ENCODE results near the gene TNFAIP3. TPM values are rescaled to one million over a fixed set of nuclear protein-coding genes. Genes with fewer than 3 reads are reported as not detected.
"Not testable (repeated sequence)": the region's sequence is repeated elsewhere in the genome, so short reads cannot be mapped to it uniquely, and the experiment has no call there.

TNFAIP3 gene
- total and polyA plus RNA-seq, 7 donors: 11.4 to 49.9 (median 18.7) TPM

DNA sequence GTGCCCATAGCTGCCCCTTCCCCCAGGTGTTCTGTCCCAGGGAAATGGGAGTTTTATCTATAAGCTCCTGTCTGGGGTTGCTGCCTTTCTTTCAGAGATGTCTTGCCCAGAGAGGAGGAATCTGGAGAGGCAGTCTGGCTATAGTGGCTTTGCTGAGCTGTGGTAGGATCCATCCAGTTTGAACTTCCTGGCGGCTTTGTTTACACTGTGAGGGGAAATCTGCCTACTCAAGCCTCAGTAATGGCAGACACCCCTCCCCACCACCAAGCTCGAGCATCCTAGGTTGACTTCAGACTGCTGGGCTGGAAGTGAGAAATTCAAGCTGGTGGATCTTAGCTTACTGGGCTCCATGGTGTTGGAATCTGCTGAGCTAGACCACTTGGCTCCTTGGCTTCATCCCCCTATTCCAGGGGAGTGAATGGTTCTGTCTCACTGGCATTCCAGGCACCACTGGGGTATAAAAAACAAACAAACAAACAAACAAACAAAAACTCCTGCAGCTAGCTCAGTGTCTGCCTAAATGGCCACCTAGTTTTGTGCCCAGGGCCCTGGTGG is 24.0 kb downstream of the TNFAIP3 start:
- DNase-seq: no peak
- intact Hi-C loops (cut with DNase I): no loop called here
- TF ChIP-seq EP300 (IDR thresholded peaks at IDR 0.05): no peak
- TF ChIP-seq, protein P1, sequence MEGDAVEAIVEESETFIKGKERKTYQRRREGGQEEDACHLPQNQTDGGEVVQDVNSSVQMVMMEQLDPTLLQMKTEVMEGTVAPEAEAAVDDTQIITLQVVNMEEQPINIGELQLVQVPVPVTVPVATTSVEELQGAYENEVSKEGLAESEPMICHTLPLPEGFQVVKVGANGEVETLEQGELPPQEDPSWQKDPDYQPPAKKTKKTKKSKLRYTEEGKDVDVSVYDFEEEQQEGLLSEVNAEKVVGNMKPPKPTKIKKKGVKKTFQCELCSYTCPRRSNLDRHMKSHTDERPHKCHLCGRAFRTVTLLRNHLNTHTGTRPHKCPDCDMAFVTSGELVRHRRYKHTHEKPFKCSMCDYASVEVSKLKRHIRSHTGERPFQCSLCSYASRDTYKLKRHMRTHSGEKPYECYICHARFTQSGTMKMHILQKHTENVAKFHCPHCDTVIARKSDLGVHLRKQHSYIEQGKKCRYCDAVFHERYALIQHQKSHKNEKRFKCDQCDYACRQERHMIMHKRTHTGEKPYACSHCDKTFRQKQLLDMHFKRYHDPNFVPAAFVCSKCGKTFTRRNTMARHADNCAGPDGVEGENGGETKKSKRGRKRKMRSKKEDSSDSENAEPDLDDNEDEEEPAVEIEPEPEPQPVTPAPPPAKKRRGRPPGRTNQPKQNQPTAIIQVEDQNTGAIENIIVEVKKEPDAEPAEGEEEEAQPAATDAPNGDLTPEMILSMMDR (IDR thresholded peaks at IDR 0.05): no peak
- TF ChIP-seq POLR2A (IDR thresholded peaks at IDR 0.05): no peak
- TF ChIP-seq POLR2AphosphoS5 (IDR thresholded peaks at IDR 0.05): no peak
- H3K36me3 ChIP-seq: no peaks in the 10 kb centered on the region
- no peaks in the 10 kb centered on the region for H3K27me3 ChIP-seq
- H3K4me3 ChIP-seq: no peak overlapping the region
- peaks cover 0 to 2% (median 0%) of the 10 kb centered on the region in 4 donors for H3K9me3 ChIP-seq
- WGBS, 2 donors: 58 to 81% methylated on average over 2 of the region's 2 CpGs
- peaks cover 0 to 5% (median 0%) of the 10 kb centered on the region in 4 donors for H3K4me1 ChIP-seq
- no peak overlapping the region for H3K27ac ChIP-seq

- H3K9me3 ChIP-seq: no peaks in the 10 kb centered on the region
- H3K4me1 ChIP-seq: peaks cover 0 to 5% (median 0%) of the 10 kb centered on the region in 4 donors
- no peak for TF ChIP-seq POLR2A (IDR thresholded peaks at IDR 0.05)
- H3K36me3 ChIP-seq: no peaks in the 10 kb centered on the region
- no peak overlapping the region for H3K27ac ChIP-seq
- WGBS, 2 donors: 91 to 94% methylated on average over 3 of the region's 3 CpGs
- no peak for DNase-seq
- H3K27me3 ChIP-seq: no peaks in the 10 kb centered on the region
- H3K4me3 ChIP-seq: no peak overlapping the region
- intact Hi-C loops (cut with DNase I): no loop called here
Observed at GRCh38 chr6:137892271-137892708, 25.2 kb downstream of the TNFAIP3 start.

DNA sequence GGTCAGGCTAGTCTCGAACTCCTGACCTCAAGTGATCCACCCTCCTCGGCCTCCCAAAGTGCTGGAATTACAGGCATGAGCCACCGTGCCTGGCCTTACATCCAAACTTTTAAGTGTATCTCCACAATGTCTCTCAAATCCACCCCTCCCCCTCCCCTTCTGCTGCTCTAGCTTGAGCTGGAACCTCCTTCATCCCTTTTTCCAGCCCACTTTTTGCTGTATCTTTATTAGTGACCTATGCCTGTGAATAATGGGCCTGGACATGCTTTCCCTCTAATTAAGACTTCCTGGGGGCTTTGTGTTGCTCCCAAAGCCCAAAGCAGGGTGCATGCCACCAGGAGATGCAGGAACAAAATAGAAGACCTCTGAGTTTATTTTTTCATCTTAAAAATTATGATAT is 26.1 kb downstream of the TNFAIP3 start:
- no peaks in the 10 kb centered on the region for H3K27me3 ChIP-seq
- 89 to 94% methylated on average over 3 of the region's 3 CpGs for WGBS, 2 donors
- H3K27ac ChIP-seq: no peak overlapping the region
- H3K9me3 ChIP-seq: no peaks in the 10 kb centered on the region
- no peak for TF ChIP-seq POLR2A (IDR thresholded peaks at IDR 0.05)
- TF ChIP-seq, protein P1 (IDR thresholded peaks at IDR 0.05): no peak
- TF ChIP-seq POLR2AphosphoS5 (IDR thresholded peaks at IDR 0.05): no peak
- TF ChIP-seq EP300 (IDR thresholded peaks at IDR 0.05): no peak
- no peak for DNase-seq
- no peaks in the 10 kb centered on the region for H3K36me3 ChIP-seq
- intact Hi-C loops (cut with DNase I): no loop called here
- peaks cover 0 to 5% (median 0%) of the 10 kb centered on the region in 4 donors for H3K4me1 ChIP-seq
- H3K4me3 ChIP-seq: no peak overlapping the region

DNA sequence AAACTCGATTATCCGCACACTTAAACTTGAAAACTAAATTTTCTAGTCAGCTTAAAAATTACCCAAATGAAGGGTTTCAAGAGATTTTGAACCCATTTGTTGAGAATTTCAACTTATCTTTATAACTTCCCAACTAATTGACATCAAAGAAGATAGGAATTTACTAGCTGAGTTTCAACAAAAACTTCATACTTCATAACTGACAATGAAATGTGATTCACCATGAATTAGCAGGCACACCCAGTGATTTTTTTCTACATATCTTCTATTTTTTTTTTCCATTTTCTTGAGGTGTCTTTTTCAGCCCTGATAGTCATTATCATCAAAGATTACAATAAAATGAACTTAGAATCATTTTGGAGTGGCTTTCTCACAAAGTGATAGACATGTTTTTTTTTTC is 26.7 kb downstream of the TNFAIP3 start:
- no peak for TF ChIP-seq POLR2AphosphoS5 (IDR thresholded peaks at IDR 0.05)
- TF ChIP-seq EP300 (IDR thresholded peaks at IDR 0.05): no peak
- TF ChIP-seq, protein P1 (IDR thresholded peaks at IDR 0.05): no peak
- TF ChIP-seq POLR2A (IDR thresholded peaks at IDR 0.05): no peak
- Histone ChIP-seq H3K27me3 (no peaks in the 10 kb centered on the region), H3K27ac (no peak overlapping the region), H3K36me3 (no peaks in the 10 kb centered on the region), H3K9me3 (no peaks in the 10 kb centered on the region), H3K4me1 (peaks cover 0 to 5% (median 0%) of the 10 kb centered on the region in 4 donors), H3K4me3 (no peak overlapping the region)
- DNase-seq: no peak
- WGBS, 2 donors: 92 to 93% methylated on average over 2 of the region's 2 CpGs
- intact Hi-C loops (cut with DNase I): no loop called here

DNA sequence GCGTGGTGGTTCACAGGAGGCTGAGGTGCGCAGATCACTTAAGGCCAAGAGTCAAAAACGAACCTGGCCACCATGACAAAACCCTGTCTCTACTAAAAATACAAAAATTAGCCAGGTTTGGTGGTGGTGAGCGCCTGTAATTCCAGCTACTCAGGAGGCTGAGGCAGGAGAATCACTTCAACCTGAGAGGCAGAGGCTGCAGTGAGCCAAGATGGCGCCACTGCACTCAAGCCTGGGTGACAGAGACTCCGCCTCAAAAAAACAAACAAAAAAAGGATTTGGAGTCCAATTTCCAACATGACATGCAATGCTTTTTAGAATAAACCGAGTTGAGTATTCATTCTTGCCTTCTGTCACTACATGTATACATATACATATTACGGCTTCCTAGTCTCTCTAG is 27.3 kb downstream of the TNFAIP3 start:
- DNase-seq; H3K4me3 ChIP-seq; H3K9me3 ChIP-seq; H3K27me3 ChIP-seq; intact Hi-C loops (cut with DNase I); H3K4me1 ChIP-seq; H3K27ac ChIP-seq; H3K36me3 ChIP-seq: not testable (repeated sequence)
- WGBS, 2 donors: 70 to 84% methylated on average over 8 of the region's 8 CpGs

- H3K27me3 ChIP-seq: no peaks in the 10 kb centered on the region
- H3K9me3 ChIP-seq: no peaks in the 10 kb centered on the region
- TF ChIP-seq EP300 (IDR thresholded peaks at IDR 0.05) (no peak), POLR2AphosphoS5 (IDR thresholded peaks at IDR 0.05) (no peak), POLR2A (IDR thresholded peaks at IDR 0.05) (no peak)
- TF ChIP-seq, protein P1 (IDR thresholded peaks at IDR 0.05): no peak
- no peak overlapping the region for H3K27ac ChIP-seq
- intact Hi-C loops (cut with DNase I): no loop called here
- peaks cover 0 to 5% (median 0%) of the 10 kb centered on the region in 4 donors for H3K4me1 ChIP-seq
- WGBS, 2 donors: 86 to 87% methylated on average over 4 of the region's 4 CpGs
- no peak overlapping the region for H3K4me3 ChIP-seq
- H3K36me3 ChIP-seq: no peaks in the 10 kb centered on the region
- no peak for DNase-seq
Observed at GRCh38 chr6:137894779-137895385, 27.8 kb downstream of the TNFAIP3 start.
